HepG2 (cell line): Measurements from ENCODE around the gene MAJIN. TPM values are rescaled to one million over a fixed set of nuclear protein-coding genes. Genes with fewer than 3 reads are reported as not detected.
A peak's percentile ranks its signal among the peaks of the same experiment; 100 is the strongest.

ENCODE experiments used
- ARHGAP35 ChIP-seq: sonication (generic); formaldehyde crosslinking; IDR thresholded peaks from 2 replicates; pipeline ENCODE4 v1.9.0; 2022; ENCODE audit warnings: mild to moderate bottlenecking, inconsistent platforms, moderate library complexity, missing genetic modification reagents, borderline replicate concordance
- CCAR2 ChIP-seq: fragments of 200-400 bp; formaldehyde crosslinking; optimal IDR thresholded peaks from 2 replicates; pipeline ENCODE3; 2018; ENCODE audit warnings: low read depth, mild to moderate bottlenecking, low read length, moderate library complexity
- EEA1 ChIP-seq: sonication (generic); formaldehyde crosslinking; IDR thresholded peaks from 2 replicates; pipeline ENCODE4 v1.5.1; 2020; ENCODE audit warnings: mild to moderate bottlenecking, missing genetic modification reagents, borderline replicate concordance
- KDM3A ChIP-seq: IDR thresholded peaks from 2 replicates; pipeline ENCODE4 v1.6.1; 2018; ENCODE audit warnings: low read depth, missing compliant biosample characterization
- NR3C1 ChIP-seq: sonication (generic); formaldehyde crosslinking; IDR thresholded peaks from 2 replicates; pipeline ENCODE4 v1.4.0; 2020; ENCODE audit warnings: missing genetic modification reagents
- REXO4 ChIP-seq: sonication (generic); formaldehyde crosslinking; IDR thresholded peaks from 2 replicates; pipeline ENCODE4 v1.8.0; 2022; ENCODE audit warnings: missing genetic modification reagents, mild to moderate bottlenecking, borderline replicate concordance
- SIN3B ChIP-seq: fragments of 150-350 bp; IDR thresholded peaks from 2 replicates; pipeline ENCODE4 v1.6.1; 2014; ENCODE audit warnings: low read length
- TEAD3 ChIP-seq: optimal IDR thresholded peaks from 2 replicates; pipeline ENCODE3; 2016; ENCODE audit warnings: borderline replicate concordance
- ZFX ChIP-seq: sonication (generic); formaldehyde crosslinking; IDR thresholded peaks from 2 replicates; pipeline ENCODE4 v1.4.0; 2020; ENCODE audit warnings: mild to moderate bottlenecking, low read depth, missing genetic modification reagents, moderate library complexity
- ZNF557 ChIP-seq: sonication (generic); formaldehyde crosslinking; IDR thresholded peaks from 2 replicates; pipeline ENCODE4 v1.4.0; 2020; ENCODE audit warnings: missing genetic modification reagents
- ZNF563 ChIP-seq: sonication (generic); formaldehyde crosslinking; IDR thresholded peaks from 2 replicates; pipeline ENCODE4 v1.8.0; 2022; ENCODE audit warnings: mild to moderate bottlenecking, moderate library complexity, missing genetic modification reagents
- ZNF746 ChIP-seq: sonication (generic); formaldehyde crosslinking; IDR thresholded peaks from 2 replicates; pipeline ENCODE4 v1.8.0; 2022; ENCODE audit warnings: mild to moderate bottlenecking, missing genetic modification reagents
- ZNF761 ChIP-seq: sonication (generic); formaldehyde crosslinking; conservative IDR thresholded peaks from 2 replicates; pipeline ENCODE4 v1.4.0; 2020; ENCODE audit warnings: mild to moderate bottlenecking, missing genetic modification reagents
- ZNF841 ChIP-seq: sonication (generic); formaldehyde crosslinking; IDR thresholded peaks from 2 replicates; pipeline ENCODE4 v1.8.1; 2023; ENCODE audit warnings: missing genetic modification reagents, borderline replicate concordance
- ZSCAN9 ChIP-seq: IDR thresholded peaks from 2 replicates; pipeline ENCODE4 v1.6.1; 2016; ENCODE audit warnings: borderline replicate concordance
- polyA plus RNA-seq, 8 experiments: library from polyadenylated mRNA; depleted of rRNA in 3 of 8; stranded (reverse) in 7 of 8; unstranded in 1 of 8; fragments of >200 nt; fragmentation: Illumina TruSeq in 4 of 8; extraction: Trizol in 4 of 8; gene quantifications; 2 replicates each; pipeline versions ENCODE4 v1.2.1 to v1.2.3, GENCODE V29; 2011 to 2016; ENCODE audit warnings: low read depth in 4 of 8, missing spikeins in 1 of 8, mixed read lengths in 1 of 8; ENCODE audit not compliant: insufficient read depth in 1 of 8
- total RNA-seq, 5 experiments: library from RNA; depleted of rRNA; stranded (reverse); fragments of >200 nt; fragmentation: Illumina TruSeq; extraction: Trizol; gene quantifications; 2 replicates each; pipeline ENCODE4 v1.2.3, GENCODE V29; 2016; ENCODE audit warnings: low read depth in 1 of 5
- TF ChIP-seq, protein P1 (sequence below): sonication (generic); formaldehyde crosslinking; IDR thresholded peaks from 2 replicates; pipeline ENCODE4 v1.8.0; 2022; ENCODE audit warnings: missing genetic modification reagents, low read depth, mild to moderate bottlenecking, borderline replicate concordance
- TF ChIP-seq, protein P2 (sequence below): sonication (generic); formaldehyde crosslinking; IDR thresholded peaks from 2 replicates; pipeline ENCODE4 v1.4.0; 2020; ENCODE audit warnings: missing genetic modification reagents
- TF ChIP-seq, protein P3 (sequence below): sonication (generic); formaldehyde crosslinking; IDR thresholded peaks from 2 replicates; pipeline ENCODE4 v1.4.0; 2020; ENCODE audit warnings: mild to moderate bottlenecking, missing genetic modification reagents
- TF ChIP-seq, protein P4 (sequence below): sonication (generic); formaldehyde crosslinking; IDR thresholded peaks from 2 replicates; pipeline ENCODE4 v1.8.1; 2023; ENCODE audit warnings: missing genetic modification reagents, mild to moderate bottlenecking, borderline replicate concordance

Gene MAJIN
- total and polyA plus RNA-seq, 2 of the 13 experiments (the other 11 are each of a cell fraction or from before 2014, with no cell fraction given): not detected

DNA sequence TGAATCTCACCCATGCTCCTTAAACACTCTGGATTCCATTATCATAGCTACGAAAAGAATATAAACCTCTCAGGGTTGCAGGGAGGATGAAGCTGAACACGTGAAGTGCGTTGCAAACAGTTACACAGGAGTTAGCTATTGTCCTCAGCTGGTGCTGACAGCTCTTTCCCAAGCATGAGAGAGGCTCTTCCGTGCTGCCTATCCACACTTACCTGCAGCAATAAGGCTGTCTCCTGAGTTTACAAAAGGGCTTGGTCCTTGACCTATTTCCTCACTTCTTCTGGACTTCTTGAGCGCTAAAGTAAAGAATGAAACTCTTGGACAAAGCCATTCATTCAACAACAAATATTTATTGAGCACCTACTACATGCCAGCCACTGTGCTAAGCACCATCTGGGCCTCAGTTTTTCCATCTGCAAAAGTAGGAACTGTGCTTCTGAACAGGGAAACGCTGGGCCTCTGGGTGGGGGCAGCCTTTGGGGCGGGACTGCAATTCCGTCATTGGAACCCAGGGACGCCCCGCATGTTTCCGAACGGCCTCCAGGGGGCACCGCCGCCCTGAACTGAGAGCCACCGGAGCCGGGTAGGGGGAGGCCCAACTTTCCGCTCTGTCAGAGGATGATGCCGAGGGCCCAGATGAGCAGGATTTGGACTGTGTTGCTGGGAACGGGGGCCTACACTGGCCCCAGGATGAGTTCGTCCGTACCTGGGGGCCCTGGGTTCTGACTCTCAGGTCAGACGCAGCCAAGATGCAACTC lies 41.4 kb upstream of the MAJIN start (continued):
- TF ChIP-seq, protein P1, sequence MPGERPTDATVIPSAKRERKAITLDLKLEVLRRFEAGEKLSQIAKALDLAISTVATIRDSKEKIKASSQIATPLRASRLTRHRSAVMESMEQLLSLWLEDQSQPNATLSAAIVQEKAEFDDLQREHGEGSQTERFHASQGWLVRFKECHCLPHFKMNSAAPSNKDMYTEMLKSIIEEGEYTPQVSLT: no peak
- TF ChIP-seq SIN3B (no peak), ZNF557 (CRISPR knock-in tag) (no peak), CCAR2 (peak; percentile 5), ZNF563 (CRISPR knock-in tag) (peak; percentile 60; the same call in 1 of the 2 replicates), KDM3A (no peak), ZSCAN9 (CRISPR knock-in tag) (0 out of 2 replicates have a peak, but pooled peaks have one; percentile 8), ZNF746 (no peak; the same call in 1 of the 2 replicates), TEAD3 (CRISPR knock-in tag) (peak; percentile 3), REXO4 (CRISPR knock-in tag) (no peak), NR3C1 (no peak), ZFX (CRISPR knock-in tag) (peak; percentile 64; the same call in 1 of the 2 replicates), EEA1 (CRISPR knock-in tag) (no peak), ZNF761 (CRISPR knock-in tag) (no peak), ZNF841 (no peak), ARHGAP35 (CRISPR knock-in tag) (no peak)
- TF ChIP-seq, protein P2, sequence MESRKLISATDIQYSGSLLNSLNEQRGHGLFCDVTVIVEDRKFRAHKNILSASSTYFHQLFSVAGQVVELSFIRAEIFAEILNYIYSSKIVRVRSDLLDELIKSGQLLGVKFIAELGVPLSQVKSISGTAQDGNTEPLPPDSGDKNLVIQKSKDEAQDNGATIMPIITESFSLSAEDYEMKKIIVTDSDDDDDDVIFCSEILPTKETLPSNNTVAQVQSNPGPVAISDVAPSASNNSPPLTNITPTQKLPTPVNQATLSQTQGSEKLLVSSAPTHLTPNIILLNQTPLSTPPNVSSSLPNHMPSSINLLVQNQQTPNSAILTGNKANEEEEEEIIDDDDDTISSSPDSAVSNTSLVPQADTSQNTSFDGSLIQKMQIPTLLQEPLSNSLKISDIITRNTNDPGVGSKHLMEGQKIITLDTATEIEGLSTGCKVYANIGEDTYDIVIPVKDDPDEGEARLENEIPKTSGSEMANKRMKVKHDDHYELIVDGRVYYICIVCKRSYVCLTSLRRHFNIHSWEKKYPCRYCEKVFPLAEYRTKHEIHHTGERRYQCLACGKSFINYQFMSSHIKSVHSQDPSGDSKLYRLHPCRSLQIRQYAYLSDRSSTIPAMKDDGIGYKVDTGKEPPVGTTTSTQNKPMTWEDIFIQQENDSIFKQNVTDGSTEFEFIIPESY (CRISPR knock-in tag): no peak
- TF ChIP-seq, protein P3, sequence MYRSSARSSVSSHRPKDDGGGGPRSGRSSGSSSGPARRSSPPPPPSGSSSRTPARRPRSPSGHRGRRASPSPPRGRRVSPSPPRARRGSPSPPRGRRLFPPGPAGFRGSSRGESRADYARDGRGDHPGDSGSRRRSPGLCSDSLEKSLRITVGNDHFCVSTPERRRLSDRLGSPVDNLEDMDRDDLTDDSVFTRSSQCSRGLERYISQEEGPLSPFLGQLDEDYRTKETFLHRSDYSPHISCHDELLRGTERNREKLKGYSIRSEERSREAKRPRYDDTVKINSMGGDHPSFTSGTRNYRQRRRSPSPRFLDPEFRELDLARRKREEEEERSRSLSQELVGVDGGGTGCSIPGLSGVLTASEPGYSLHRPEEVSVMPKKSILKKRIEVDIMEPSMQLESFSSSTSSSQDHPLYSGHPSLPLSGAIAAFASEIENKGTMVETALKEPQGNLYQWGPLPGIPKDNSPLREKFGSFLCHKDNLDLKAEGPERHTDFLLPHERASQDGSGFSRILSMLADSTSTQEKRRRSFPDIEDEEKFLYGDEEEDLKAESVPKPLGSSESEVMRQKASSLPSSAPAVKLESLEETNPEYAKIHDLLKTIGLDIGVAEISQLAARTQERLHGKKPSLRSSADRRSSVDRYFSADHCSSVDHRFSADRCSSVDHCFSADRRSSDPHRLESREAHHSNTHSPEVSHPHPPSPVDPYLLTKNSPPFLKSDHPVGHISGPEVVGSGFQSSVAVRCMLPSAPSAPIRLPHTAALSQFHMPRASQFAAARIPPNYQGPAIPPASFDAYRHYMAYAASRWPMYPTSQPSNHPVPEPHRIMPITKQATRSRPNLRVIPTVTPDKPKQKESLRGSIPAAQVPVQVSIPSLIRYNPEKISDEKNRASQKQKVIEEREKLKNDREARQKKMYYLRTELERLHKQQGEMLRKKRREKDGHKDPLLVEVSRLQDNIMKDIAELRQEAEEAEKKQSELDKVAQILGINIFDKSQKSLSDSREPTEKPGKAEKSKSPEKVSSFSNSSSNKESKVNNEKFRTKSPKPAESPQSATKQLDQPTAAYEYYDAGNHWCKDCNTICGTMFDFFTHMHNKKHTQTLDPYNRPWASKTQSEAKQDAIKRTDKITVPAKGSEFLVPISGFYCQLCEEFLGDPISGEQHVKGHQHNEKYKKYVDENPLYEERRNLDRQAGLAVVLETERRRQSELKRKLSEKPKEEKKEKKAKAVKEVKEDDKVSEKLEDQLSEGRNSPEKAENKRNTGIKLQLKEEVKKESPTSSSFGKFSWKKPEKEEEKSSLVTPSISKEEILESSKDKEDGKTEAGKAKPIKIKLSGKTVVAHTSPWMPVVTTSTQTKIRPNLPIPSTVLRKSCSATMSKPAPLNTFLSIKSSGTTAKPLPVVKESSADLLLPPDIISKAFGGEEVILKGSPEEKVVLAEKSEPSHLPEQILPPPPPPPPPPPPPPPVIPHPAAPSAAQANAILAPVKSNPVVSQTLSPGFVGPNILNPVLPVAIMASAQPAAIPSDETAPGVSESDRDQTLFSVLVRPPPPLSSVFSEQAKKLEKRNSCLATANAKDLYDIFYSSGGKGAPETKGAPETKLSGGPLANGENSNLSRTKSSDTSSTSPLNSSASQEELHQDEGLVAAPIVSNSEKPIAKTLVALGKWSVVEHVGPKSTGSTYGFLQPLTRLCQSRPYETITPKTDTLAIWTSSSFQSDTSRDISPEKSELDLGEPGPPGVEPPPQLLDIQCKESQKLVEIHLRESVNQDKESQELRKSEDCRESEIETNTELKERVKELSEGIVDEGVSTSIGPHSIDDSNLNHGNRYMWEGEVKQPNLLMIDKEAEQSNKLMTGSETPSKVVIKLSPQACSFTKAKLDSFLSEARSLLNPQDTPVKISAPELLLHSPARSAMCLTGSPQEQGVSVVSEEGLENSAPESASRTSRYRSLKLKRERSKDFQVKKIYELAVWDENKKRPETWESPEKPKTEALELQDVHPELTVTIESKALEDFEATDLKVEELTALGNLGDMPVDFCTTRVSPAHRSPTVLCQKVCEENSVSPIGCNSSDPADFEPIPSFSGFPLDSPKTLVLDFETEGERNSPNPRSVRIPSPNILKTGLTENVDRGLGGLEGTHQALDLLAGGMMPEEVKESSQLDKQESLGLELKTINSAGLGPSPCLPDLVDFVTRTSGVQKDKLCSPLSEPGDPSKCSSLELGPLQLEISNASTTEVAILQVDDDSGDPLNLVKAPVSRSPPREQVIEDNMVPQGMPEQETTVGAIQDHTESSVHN (CRISPR knock-in tag): no peak
- TF ChIP-seq, protein P4, sequence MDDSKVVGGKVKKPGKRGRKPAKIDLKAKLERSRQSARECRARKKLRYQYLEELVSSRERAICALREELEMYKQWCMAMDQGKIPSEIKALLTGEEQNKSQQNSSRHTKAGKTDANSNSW (CRISPR knock-in tag): no peak
